HUDEP-2 (cell line): Measurements from ENCODE around the gene DCDC2B.
A peak's percentile ranks its signal among the peaks of the same experiment; 100 is the strongest.
"Not testable (repeated sequence)": the region's sequence is repeated elsewhere in the genome, so short reads cannot be mapped to it uniquely, and the experiment has no call there.

Experiments used
- DNase-seq, 76 experiments: peaks; one replicate each; lab custom pipeline; 2025; ENCODE audit not compliant: unreplicated experiment in 76 of 76; lab: John Stamatoyannopoulos, UW

Gene DCDC2B

GRCh38 chr1:32208891-32209328 lies at the start of gene DCDC2B:
Gene DCDC2B (plus strand): TSS chr1:32209089. CDS start chr1:32209094, 5 bp downstream.
- peak in 71 of 76 experiments; percentile 28 to 87 (median 69) for DNase-seq

GRCh38 chr1:32159189-32159588 lies 49.7 kb upstream of the DCDC2B start:
- no peak for DNase-seq

- no peak for DNase-seq
Measured at GRCh38 chr1:32163405-32163804, 45.5 kb upstream of the DCDC2B start.

GRCh38 chr1:32165633-32166032 lies 43.3 kb upstream of the DCDC2B start:
- not testable (repeated sequence) for DNase-seq

- no peak for DNase-seq
Measured at GRCh38 chr1:32170991-32171390, 37.9 kb upstream of the DCDC2B start.

- DNase-seq: no peak
Measured at GRCh38 chr1:32172621-32173245, 36.2 kb upstream of the DCDC2B start.

GRCh38 chr1:32178380-32179192 lies 30.3 kb upstream of the DCDC2B start:
- no peak for DNase-seq

- no peak for DNase-seq
Measured at GRCh38 chr1:32179193-32179442, 29.8 kb upstream of the DCDC2B start.

- peak in 74 of 76 experiments; percentile 27 to 93 (median 86) for DNase-seq
Measured at GRCh38 chr1:32179443-32180185, 29.3 kb upstream of the DCDC2B start, which contains the start of gene TXLNA. Gene TXLNA (plus strand): TSS chr1:32179675. CDS start chr1:32180346, 671 bp downstream.

- DNase-seq: peak in 34 of 76 experiments; percentile 4 to 56 (median 30)
Measured at GRCh38 chr1:32180186-32181060, 28.5 kb upstream of the DCDC2B start.

GRCh38 chr1:32181065-32181464 lies 27.8 kb upstream of the DCDC2B start:
- no peak for DNase-seq

GRCh38 chr1:32181563-32181962 lies 27.3 kb upstream of the DCDC2B start:
- no peak for DNase-seq

GRCh38 chr1:32182060-32182459 lies 26.8 kb upstream of the DCDC2B start:
- DNase-seq: no peak

GRCh38 chr1:32184650-32185049 lies 24.2 kb upstream of the DCDC2B start:
- DNase-seq: peak in 1 of 76 experiments; percentile 16

- DNase-seq: no peak
Measured at GRCh38 chr1:32186077-32186476, 22.8 kb upstream of the DCDC2B start.

- no peak for DNase-seq
Measured at GRCh38 chr1:32186491-32186890, 22.4 kb upstream of the DCDC2B start.

GRCh38 chr1:32187850-32188249 lies 21.0 kb upstream of the DCDC2B start:
- no peak for DNase-seq

- DNase-seq: no peak
Measured at GRCh38 chr1:32192220-32192948, 16.5 kb upstream of the DCDC2B start.

GRCh38 chr1:32194984-32195383 lies 13.9 kb upstream of the DCDC2B start:
- no peak for DNase-seq

- no peak for DNase-seq
Measured at GRCh38 chr1:32195531-32195930, 13.4 kb upstream of the DCDC2B start.
